Suprapubic skin (tissue), 4 donors: Measurements from ENCODE around the gene STOM.

Experiments used
- EP300 ChIP-seq: sonication (generic); formaldehyde crosslinking; IDR thresholded peaks from one replicate; pipeline ENCODE4 v1.6.1; 2017; ENCODE audit warnings: antibody characterized with exemption
- POLR2A ChIP-seq, 2 donors: fragments of 450-650 bp; IDR thresholded peaks; one replicate each; pipeline ENCODE4 v1.6.1; 2017; ENCODE audit warnings: antibody characterized with exemption in 2 of 2, mild to moderate bottlenecking in 2 of 2, moderate library complexity in 2 of 2
- POLR2AphosphoS5 ChIP-seq, 3 donors: sonication (generic); formaldehyde crosslinking; IDR thresholded peaks; one replicate each; pipeline ENCODE4 v1.6.1; 2017; ENCODE audit warnings: antibody characterized with exemption in 3 of 3
- TF ChIP-seq, protein P1 (sequence below), 2 donors: fragments of 200-600 bp in 1 of 2; fragments of 450-650 bp in 1 of 2; sonication (generic) in 1 of 2; IDR thresholded peaks; one replicate each; pipeline ENCODE4 v1.5.1; 2016 to 2019; ENCODE audit warnings: antibody characterized with exemption in 2 of 2, mild to moderate bottlenecking in 1 of 2, moderate library complexity in 1 of 2

DNA sequence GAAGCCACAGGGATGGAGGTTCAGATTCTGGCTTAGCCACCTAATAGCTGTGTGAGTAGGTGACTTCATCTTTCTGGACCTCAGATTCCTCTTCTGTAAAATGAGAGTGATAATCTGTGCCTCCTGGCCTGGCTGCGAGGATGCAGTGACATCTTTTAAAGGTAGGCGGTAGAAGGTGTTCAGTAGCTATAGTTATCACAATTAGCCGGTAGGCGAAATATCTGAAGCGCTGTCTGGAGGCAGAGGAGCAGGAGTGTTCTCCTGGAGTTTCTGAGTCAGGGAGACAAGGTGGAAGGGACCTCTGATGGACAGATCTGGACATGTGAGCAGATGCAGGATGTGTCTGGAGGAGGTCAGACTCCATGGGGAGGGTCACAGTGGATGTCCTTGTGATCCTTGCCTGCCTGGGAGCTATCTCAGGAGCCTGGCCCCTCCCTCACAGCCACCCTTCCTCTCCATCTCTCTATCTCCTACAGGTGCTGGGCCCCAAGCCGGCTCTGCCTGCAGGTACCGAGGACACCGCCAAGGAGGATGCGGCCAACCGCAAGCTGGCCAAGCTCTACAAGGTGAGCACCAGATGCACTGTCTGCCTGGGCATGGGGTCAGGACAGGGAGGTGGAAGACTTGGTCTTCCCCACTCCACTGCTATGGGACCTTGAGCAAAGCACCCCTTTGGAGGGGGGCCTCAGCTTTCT, 56.4 kb downstream of the STOM start:
- TF ChIP-seq POLR2A (IDR thresholded peaks at IDR 0.05): no peak
- TF ChIP-seq EP300: no peak
- TF ChIP-seq, protein P1, sequence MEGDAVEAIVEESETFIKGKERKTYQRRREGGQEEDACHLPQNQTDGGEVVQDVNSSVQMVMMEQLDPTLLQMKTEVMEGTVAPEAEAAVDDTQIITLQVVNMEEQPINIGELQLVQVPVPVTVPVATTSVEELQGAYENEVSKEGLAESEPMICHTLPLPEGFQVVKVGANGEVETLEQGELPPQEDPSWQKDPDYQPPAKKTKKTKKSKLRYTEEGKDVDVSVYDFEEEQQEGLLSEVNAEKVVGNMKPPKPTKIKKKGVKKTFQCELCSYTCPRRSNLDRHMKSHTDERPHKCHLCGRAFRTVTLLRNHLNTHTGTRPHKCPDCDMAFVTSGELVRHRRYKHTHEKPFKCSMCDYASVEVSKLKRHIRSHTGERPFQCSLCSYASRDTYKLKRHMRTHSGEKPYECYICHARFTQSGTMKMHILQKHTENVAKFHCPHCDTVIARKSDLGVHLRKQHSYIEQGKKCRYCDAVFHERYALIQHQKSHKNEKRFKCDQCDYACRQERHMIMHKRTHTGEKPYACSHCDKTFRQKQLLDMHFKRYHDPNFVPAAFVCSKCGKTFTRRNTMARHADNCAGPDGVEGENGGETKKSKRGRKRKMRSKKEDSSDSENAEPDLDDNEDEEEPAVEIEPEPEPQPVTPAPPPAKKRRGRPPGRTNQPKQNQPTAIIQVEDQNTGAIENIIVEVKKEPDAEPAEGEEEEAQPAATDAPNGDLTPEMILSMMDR (IDR thresholded peaks at IDR 0.05): no peak
- TF ChIP-seq POLR2AphosphoS5 (IDR thresholded peaks at IDR 0.05): no peak
